HepG2 (cell line): ENCODE measurements around the gene HOXA11. TPM values are rescaled to one million over a fixed set of nuclear protein-coding genes. Genes with fewer than 3 reads are reported as not detected.

Source experiments
- CHCHD3 ChIP-seq: sonication (generic); formaldehyde crosslinking; IDR thresholded peaks from 2 replicates; pipeline ENCODE4 v1.8.0; 2022; ENCODE audit warnings: mild to moderate bottlenecking, missing genetic modification reagents, moderate library complexity
- HMG20A ChIP-seq: IDR thresholded peaks from 2 replicates; pipeline ENCODE4 v1.6.1; 2016; ENCODE audit warnings: borderline replicate concordance
- MLXIP ChIP-seq: sonication (generic); formaldehyde crosslinking; IDR thresholded peaks from 2 replicates; pipeline ENCODE4 v1.9.0; 2021; ENCODE audit warnings: missing genetic modification reagents, borderline replicate concordance
- MYNN ChIP-seq: sonication (generic); formaldehyde crosslinking; IDR thresholded peaks from 2 replicates; pipeline ENCODE4 v1.4.0; 2020; ENCODE audit warnings: mild to moderate bottlenecking, low read depth, missing genetic modification reagents
- NCOA2 ChIP-seq: sonication (generic); formaldehyde crosslinking; IDR thresholded peaks from 2 replicates; pipeline ENCODE4 v1.8.0; 2022; ENCODE audit warnings: inconsistent platforms
- NFE2 ChIP-seq: sonication (generic); formaldehyde crosslinking; IDR thresholded peaks from 2 replicates; pipeline ENCODE4 v1.4.0; 2020; ENCODE audit warnings: missing genetic modification reagents
- ZBTB39 ChIP-seq: sonication (generic); formaldehyde crosslinking; IDR thresholded peaks from 2 replicates; pipeline ENCODE4 v1.5.0; 2020; ENCODE audit warnings: missing genetic modification reagents
- ZNF256 ChIP-seq: sonication (generic); formaldehyde crosslinking; conservative IDR thresholded peaks from 2 replicates; pipeline ENCODE4 v1.4.0; 2020; ENCODE audit warnings: missing genetic modification reagents
- ZNF264 ChIP-seq: sonication (generic); formaldehyde crosslinking; IDR thresholded peaks from 2 replicates; pipeline ENCODE4 v1.4.0; 2020; ENCODE audit warnings: missing genetic modification reagents
- ZNF446 ChIP-seq: sonication (generic); formaldehyde crosslinking; IDR thresholded peaks from 2 replicates; pipeline ENCODE4 v1.5.0; 2020; ENCODE audit warnings: mild to moderate bottlenecking, missing genetic modification reagents
- ZNF451 ChIP-seq: sonication (generic); formaldehyde crosslinking; IDR thresholded peaks from 2 replicates; pipeline ENCODE4 v1.5.0; 2020; ENCODE audit warnings: mild to moderate bottlenecking, missing genetic modification reagents
- ZNF619 ChIP-seq: sonication (generic); formaldehyde crosslinking; IDR thresholded peaks from 2 replicates; pipeline ENCODE4 v1.4.0; 2020; ENCODE audit warnings: mild to moderate bottlenecking, missing genetic modification reagents
- ZNF839 ChIP-seq: sonication (generic); formaldehyde crosslinking; IDR thresholded peaks from 2 replicates; pipeline ENCODE4 v1.4.0; 2020; ENCODE audit warnings: missing genetic modification reagents, mild to moderate bottlenecking, borderline replicate concordance
- ZNF841 ChIP-seq: sonication (generic); formaldehyde crosslinking; IDR thresholded peaks from 2 replicates; pipeline ENCODE4 v1.8.1; 2023; ENCODE audit warnings: missing genetic modification reagents, borderline replicate concordance
- polyA plus RNA-seq, 8 experiments: library from polyadenylated mRNA; depleted of rRNA in 3 of 8; stranded (reverse) in 7 of 8; unstranded in 1 of 8; fragments of >200 nt; fragmentation: Illumina TruSeq in 4 of 8; extraction: Trizol in 4 of 8; gene quantifications; 2 replicates each; pipeline versions ENCODE4 v1.2.1 to v1.2.3, GENCODE V29; 2011 to 2016; ENCODE audit warnings: low read depth in 4 of 8, missing spikeins in 1 of 8, mixed read lengths in 1 of 8; ENCODE audit not compliant: insufficient read depth in 1 of 8
- total RNA-seq, 5 experiments: library from RNA; depleted of rRNA; stranded (reverse); fragments of >200 nt; fragmentation: Illumina TruSeq; extraction: Trizol; gene quantifications; 2 replicates each; pipeline ENCODE4 v1.2.3, GENCODE V29; 2016; ENCODE audit warnings: low read depth in 1 of 5

Gene HOXA11
- total and polyA plus RNA-seq, 2 of the 13 experiments (the other 11 are each of a cell fraction or from before 2014, with no cell fraction given) = not detected

DNA sequence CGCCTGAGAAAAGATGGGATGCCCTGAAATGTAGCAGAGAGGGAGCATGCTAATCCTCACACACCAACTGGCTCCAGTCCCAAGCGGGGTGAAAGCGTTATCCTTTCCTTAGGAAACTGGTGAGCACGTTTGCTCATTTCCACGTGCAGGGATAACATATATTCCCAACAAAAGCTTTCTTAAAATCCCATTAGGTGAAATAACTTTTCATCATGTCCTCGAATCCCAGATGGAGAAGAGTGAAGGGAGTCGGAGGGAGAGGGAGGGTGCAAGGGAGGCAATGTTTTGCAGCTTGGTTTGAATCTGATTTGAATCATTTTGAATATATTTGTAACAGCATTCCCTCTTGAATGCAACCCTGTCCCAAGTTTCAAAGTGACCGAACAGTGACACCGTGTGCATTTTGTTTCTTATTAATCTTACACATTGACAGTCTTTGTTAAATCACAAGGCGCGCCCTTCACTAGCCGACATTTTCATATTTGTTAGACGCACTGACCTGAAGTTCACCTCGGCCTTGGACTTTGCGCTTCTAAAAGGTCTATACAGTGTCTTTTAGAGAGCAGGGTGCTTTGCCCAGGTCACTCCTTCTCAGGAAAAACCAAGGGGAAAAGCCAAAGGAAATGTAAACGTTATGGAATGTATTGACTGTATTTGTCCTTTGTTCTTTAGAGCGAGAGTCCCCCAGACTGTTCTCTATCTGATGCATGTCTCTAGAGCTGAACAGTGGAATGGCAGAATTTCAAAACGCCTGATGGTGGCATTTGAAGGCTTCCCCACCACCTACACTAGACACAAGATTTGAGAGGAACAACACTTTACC is 51.4 kb downstream of the HOXA11 start (continued):
- TF ChIP-seq MLXIP (CRISPR knock-in tag) = no peak
- TF ChIP-seq HMG20A (CRISPR knock-in tag) = peak; percentile 79; the same call in 1 of the 2 replicates
- TF ChIP-seq ZBTB39 = no peak
- no peak for TF ChIP-seq ZNF256
- TF ChIP-seq ZNF619 (CRISPR knock-in tag) = no peak
- no peak for TF ChIP-seq ZNF446 (CRISPR knock-in tag)
- 0 out of 2 replicates have a peak, but pooled peaks have one; percentile 18 for TF ChIP-seq ZNF841
- TF ChIP-seq ZNF839 = no peak
- TF ChIP-seq ZNF264 (CRISPR knock-in tag) = no peak
- no peak for TF ChIP-seq ZNF451
- no peak for TF ChIP-seq MYNN (CRISPR knock-in tag)
- TF ChIP-seq NFE2 = no peak
- no peak for TF ChIP-seq CHCHD3 (CRISPR knock-in tag)
- peak; percentile 66 for TF ChIP-seq NCOA2 (CRISPR knock-in tag)
